ENCODE results near the gene BEGAIN. TPM values are rescaled to one million over a fixed set of nuclear protein-coding genes. Genes with fewer than 3 reads are reported as not detected.

BEGAIN gene
- polyA plus RNA-seq, 1 donor from 2014 or later: 10.9 TPM

DNA sequence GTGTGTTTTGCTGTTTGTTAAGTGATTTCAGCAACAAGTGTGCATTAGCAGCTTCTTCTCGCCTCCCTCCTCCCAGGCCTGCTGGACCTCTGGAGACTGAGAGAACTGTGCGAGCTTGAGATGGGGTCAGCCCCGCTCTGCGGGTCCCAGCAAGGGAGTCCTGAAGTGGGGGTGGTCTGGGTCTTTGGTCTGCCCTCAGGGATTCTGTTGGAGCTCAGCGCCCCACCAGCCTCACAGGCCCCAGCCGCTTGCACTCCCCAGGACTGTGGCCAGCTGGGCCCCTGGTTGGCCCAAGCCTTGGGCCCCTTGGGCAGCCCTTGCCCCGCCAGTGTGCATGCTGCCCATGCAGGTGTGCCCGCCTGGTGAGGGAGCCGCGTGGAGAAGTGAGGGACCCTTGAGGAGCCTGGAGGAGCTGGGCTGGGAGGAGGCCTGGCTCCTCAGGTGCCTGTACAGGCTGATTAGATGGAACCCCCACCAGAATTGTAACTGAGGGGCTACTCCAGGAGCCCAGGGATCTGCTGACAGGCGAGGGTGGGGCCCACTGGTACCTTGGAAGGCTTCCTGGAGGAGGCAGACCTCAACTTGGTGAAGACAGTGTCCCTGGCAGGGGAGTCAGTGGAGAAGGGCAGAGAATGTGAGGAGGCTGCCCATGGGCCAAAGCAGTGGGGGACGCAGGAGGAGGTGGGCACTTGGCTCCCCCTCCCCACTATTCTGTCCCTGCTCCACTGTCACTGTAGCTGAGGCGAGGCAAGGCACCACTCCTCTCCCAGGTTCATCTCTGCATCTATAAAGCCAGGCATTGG is 56.7 kb downstream of the BEGAIN start:
- TF ChIP-seq CTCF (IDR thresholded peaks at IDR 0.05; ENCODE audit: poor library complexity, severe bottlenecking): no peak
- TF ChIP-seq, protein P1, sequence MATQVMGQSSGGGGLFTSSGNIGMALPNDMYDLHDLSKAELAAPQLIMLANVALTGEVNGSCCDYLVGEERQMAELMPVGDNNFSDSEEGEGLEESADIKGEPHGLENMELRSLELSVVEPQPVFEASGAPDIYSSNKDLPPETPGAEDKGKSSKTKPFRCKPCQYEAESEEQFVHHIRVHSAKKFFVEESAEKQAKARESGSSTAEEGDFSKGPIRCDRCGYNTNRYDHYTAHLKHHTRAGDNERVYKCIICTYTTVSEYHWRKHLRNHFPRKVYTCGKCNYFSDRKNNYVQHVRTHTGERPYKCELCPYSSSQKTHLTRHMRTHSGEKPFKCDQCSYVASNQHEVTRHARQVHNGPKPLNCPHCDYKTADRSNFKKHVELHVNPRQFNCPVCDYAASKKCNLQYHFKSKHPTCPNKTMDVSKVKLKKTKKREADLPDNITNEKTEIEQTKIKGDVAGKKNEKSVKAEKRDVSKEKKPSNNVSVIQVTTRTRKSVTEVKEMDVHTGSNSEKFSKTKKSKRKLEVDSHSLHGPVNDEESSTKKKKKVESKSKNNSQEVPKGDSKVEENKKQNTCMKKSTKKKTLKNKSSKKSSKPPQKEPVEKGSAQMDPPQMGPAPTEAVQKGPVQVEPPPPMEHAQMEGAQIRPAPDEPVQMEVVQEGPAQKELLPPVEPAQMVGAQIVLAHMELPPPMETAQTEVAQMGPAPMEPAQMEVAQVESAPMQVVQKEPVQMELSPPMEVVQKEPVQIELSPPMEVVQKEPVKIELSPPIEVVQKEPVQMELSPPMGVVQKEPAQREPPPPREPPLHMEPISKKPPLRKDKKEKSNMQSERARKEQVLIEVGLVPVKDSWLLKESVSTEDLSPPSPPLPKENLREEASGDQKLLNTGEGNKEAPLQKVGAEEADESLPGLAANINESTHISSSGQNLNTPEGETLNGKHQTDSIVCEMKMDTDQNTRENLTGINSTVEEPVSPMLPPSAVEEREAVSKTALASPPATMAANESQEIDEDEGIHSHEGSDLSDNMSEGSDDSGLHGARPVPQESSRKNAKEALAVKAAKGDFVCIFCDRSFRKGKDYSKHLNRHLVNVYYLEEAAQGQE (IDR thresholded peaks at IDR 0.05; ENCODE audit: borderline replicate concordance): no peak
- Histone ChIP-seq H3K36me3 (ENCODE audit: insufficient read depth, low read length) (no peaks in the 10 kb centered on the region), H3K4me2 (ENCODE audit: low read length) (no peak overlapping the region), H2AFZ (ENCODE audit: low read depth, low read length) (no peak overlapping the region), H3K9ac (ENCODE audit: low read length) (no peak overlapping the region), H3K27me3 (ENCODE audit: insufficient read depth, low read depth, low read length) (no peaks in the 10 kb centered on the region), H3K79me2 (replicated peaks; ENCODE audit: insufficient read depth, low read length) (no peaks in the 10 kb centered on the region), H4K20me1 (ENCODE audit: insufficient read depth) (no peaks in the 10 kb centered on the region), H3F3A (ENCODE audit: insufficient read depth, low read length, poor library complexity, severe bottlenecking) (no peaks in the 10 kb centered on the region), H3K9me2 (ENCODE audit: insufficient read depth, low read length) (no peaks in the 10 kb centered on the region), H3K27ac (ENCODE audit: low read length) (no peak overlapping the region), H3K4me3 (ENCODE audit: low read length) (no peak overlapping the region), H3K9me3 (ENCODE audit: low read length) (no peaks in the 10 kb centered on the region)

- H3K9me2 ChIP-seq (ENCODE audit: insufficient read depth, low read length): no peaks in the 10 kb centered on the region
- H3K27ac ChIP-seq (ENCODE audit: low read length): no peak overlapping the region
- H4K20me1 ChIP-seq (ENCODE audit: insufficient read depth): no peaks in the 10 kb centered on the region
- no peak overlapping the region for H3K4me2 ChIP-seq (ENCODE audit: low read length)
- no peak overlapping the region for H3K4me3 ChIP-seq (ENCODE audit: low read length)
- no peaks in the 10 kb centered on the region for H3F3A ChIP-seq (ENCODE audit: insufficient read depth, low read length, poor library complexity, severe bottlenecking)
- no peaks in the 10 kb centered on the region for H3K9me3 ChIP-seq (ENCODE audit: low read length)
- no peak overlapping the region for H3K9ac ChIP-seq (ENCODE audit: low read length)
- no peak overlapping the region for H2AFZ ChIP-seq (ENCODE audit: low read depth, low read length)
- no peaks in the 10 kb centered on the region for H3K79me2 ChIP-seq (replicated peaks; ENCODE audit: insufficient read depth, low read length)
- no peaks in the 10 kb centered on the region for H3K27me3 ChIP-seq (ENCODE audit: insufficient read depth, low read depth, low read length)
- no peak for TF ChIP-seq CTCF (IDR thresholded peaks at IDR 0.05; ENCODE audit: poor library complexity, severe bottlenecking)
- no peak for TF ChIP-seq EP300 (conservative IDR thresholded peaks at IDR 0.05; ENCODE audit: poor library complexity, severe bottlenecking)
- no peak for TF ChIP-seq RAD21 (conservative IDR thresholded peaks at IDR 0.05)
- no peak for TF ChIP-seq MXI1 (conservative IDR thresholded peaks at IDR 0.05; ENCODE audit: poor library complexity, severe bottlenecking)
- TF ChIP-seq POLR2AphosphoS5 (IDR thresholded peaks at IDR 0.05): no peak
- TF ChIP-seq TAF1 (IDR thresholded peaks at IDR 0.05; ENCODE audit: low read depth): no peak
- no peak for TF ChIP-seq SMC3 (conservative IDR thresholded peaks at IDR 0.05; ENCODE audit: poor library complexity)
- TF ChIP-seq, protein P1 (IDR thresholded peaks at IDR 0.05; ENCODE audit: borderline replicate concordance): no peak
- no peak for TF ChIP-seq EZH2 (IDR thresholded peaks at IDR 0.05; ENCODE audit: borderline replicate concordance, insufficient read depth, low read length, poor library complexity, severe bottlenecking)
- no peaks in the 10 kb centered on the region for H3K36me3 ChIP-seq (ENCODE audit: insufficient read depth, low read length)
Observed at GRCh38 chr14:100529561-100530031, 57.6 kb downstream of the BEGAIN start.
